ENCODE results near the gene HSPA9.

The HSPA9 gene

GRCh38 chr5:138528744-138529469, 46.3 kb downstream of the HSPA9 start:
- no peak for DNase-seq

GRCh38 chr5:138528208-138528607, 47.0 kb downstream of the HSPA9 start:
- no peak for DNase-seq

GRCh38 chr5:138527170-138527569, 48.0 kb downstream of the HSPA9 start:
- DNase-seq: no peak

DNA sequence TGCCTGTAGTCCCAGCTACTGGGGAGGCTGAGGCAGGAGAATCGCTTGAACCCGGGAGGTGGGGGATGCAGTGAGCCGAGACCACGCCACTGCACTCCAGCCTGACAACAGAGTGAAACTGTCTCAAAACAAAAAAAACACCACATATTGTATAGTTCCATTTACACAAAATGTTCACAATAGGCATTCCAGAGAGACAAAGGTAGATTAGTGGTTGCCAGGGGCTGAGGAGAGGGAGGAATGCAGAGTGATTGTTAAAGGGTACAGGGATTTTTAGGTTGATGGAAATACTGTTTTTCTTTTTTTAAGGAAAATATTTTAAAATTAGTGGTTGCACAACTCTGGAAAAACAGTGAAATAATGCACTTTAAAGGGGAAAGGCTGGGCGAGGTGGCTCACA, 51.8 kb downstream of the HSPA9 start:
- no peak for DNase-seq

- no peak for DNase-seq
Measured at GRCh38 chr5:138520971-138521370, 54.2 kb downstream of the HSPA9 start.

DNA sequence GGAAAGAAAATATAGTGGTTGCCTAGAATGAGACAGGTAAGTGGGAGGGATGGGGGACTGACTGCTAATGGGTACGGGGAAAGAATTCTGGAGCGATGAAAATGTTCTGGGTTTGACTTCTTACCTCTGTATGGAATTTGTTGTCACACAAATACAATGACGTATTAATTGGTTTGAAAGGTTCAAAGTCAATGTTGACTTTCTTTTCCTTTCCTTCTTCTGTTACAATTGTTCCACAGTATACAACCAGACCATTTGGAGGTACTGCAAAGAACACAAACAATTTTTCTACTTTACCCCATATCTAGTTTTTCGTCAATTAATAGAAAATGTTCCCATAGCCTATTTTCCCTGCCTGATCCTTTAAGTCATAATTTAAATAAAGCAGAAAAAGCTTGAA, 57.8 kb downstream of the HSPA9 start:
- no peak for DNase-seq

DNA sequence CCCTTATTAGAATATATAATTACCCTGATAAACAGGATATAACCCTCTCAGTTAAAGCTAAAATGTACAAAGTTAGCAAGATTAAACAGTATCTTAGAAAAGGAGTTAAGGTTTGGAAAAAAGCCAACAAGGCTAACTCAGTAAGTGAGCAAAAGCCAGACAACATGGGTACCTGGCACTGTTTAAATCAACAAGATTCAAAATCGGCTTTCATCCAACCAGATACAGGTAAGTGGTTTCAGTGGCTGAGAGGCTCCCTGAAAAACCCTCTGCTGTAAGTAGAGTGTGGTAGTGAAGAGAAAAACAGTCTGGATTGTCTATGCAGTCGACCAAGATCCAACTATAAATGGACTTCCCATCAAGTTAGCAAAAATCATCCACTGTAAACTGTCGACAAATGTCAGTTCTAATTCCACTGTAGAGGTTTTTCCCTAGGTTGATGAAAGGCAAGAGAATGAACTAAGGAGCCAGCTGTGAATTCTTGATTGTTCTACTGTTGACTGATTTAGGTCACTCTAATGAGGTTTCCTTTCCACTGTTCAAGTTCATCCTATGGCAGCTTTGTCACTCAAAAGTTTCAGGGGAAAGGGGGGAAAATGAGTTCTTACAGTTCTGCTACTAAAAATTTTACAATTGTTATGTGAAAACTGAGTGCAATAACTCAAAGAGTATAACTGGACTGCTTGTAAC, 59.5 kb downstream of the HSPA9 start:
- DNase-seq: no peak

GRCh38 chr5:138514021-138514420, 61.2 kb downstream of the HSPA9 start:
- DNase-seq: peak; percentile 11 to 42

GRCh38 chr5:138508958-138509357, 66.2 kb downstream of the HSPA9 start:
- DNase-seq: no peak

- peak; percentile 54 to 62 for DNase-seq
Measured at GRCh38 chr5:138507485-138507884, 67.7 kb downstream of the HSPA9 start.

- DNase-seq: no peak
Measured at GRCh38 chr5:138506370-138507306, 68.6 kb downstream of the HSPA9 start.

GRCh38 chr5:138504799-138505198, 70.4 kb downstream of the HSPA9 start:
- no peak for DNase-seq

All from inflammatory macrophage (primary cell).